Glutamatergic neuron (in vitro differentiated cells): ENCODE measurements around the gene CHRM3. TPM values are rescaled to one million over a fixed set of nuclear protein-coding genes. Genes with fewer than 3 reads are reported as not detected.
"Not testable (repeated sequence)": the region's sequence is repeated elsewhere in the genome, so short reads cannot be mapped to it uniquely, and the experiment has no call there.

Experiments used
- DNase-seq: peaks from one replicate; pipeline ENCODE4 v3.0.0; 2022
- H3K27ac Mint-ChIP-seq: one replicate; pipeline ENCODE4 v1.8.0; 2020; ENCODE audit warnings: mild to moderate bottlenecking, mixed read lengths, inconsistent platforms; ENCODE audit not compliant: unreplicated experiment
- H3K27me3 Mint-ChIP-seq: one replicate; pipeline ENCODE4 v1.8.0; 2020; ENCODE audit warnings: mild to moderate bottlenecking, moderate library complexity, mixed read lengths, inconsistent platforms; ENCODE audit not compliant: unreplicated experiment
- H3K36me3 Mint-ChIP-seq: one replicate; pipeline ENCODE4 v1.8.0; 2020; ENCODE audit warnings: mild to moderate bottlenecking, mixed read lengths, inconsistent platforms; ENCODE audit not compliant: unreplicated experiment
- H3K4me1 Mint-ChIP-seq: one replicate; pipeline ENCODE4 v1.8.0; 2020; ENCODE audit warnings: mild to moderate bottlenecking, low read depth, mixed read lengths, inconsistent platforms; ENCODE audit not compliant: unreplicated experiment
- H3K4me3 Mint-ChIP-seq: one replicate; pipeline ENCODE4 v1.8.0; 2020; ENCODE audit warnings: mild to moderate bottlenecking, mixed read lengths, inconsistent platforms; ENCODE audit not compliant: unreplicated experiment
- H3K9me3 Mint-ChIP-seq: one replicate; pipeline ENCODE4 v1.8.0; 2020; ENCODE audit warnings: mild to moderate bottlenecking, moderate library complexity, mixed read lengths, inconsistent platforms; ENCODE audit not compliant: unreplicated experiment
- total RNA-seq: library from RNA; stranded (reverse); fragmentation: NEBNext Ultra II Directional; extraction: Animal tissue kit (Norgen Biotek cat#: 25700); gene quantifications from one replicate; pipeline ENCODE4 v1.2.1, GENCODE V29; 2021; ENCODE audit not compliant: unreplicated experiment
- TF ChIP-seq, protein P1 (sequence below): fragments of 200-600 bp; sonication (generic); IDR thresholded peaks from one replicate; pipeline ENCODE4 v1.5.0; 2021; ENCODE audit not compliant: partially characterized antibody, unreplicated experiment

CHRM3 gene
- total RNA-seq, 1 donor from 2014 or later, result 1.3 TPM

DNA sequence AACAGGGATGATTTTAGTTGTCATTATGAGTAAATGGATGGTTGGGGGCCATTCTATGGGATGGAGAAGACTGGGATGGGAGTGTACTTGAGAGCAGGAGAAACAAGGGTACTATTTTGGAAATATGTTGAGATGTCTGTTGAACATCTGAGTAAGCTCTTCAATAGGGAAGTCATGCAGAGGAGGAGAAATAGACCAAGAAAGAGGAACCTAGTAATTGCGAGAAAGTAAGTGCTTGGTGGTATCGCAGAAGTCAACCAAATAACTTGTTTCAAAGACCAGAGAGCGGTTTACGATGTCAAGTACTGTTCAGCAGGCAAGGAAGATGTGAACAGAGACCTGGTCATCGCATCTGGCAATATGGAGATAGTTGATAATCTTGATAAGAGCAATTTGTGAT lies 22.4 kb upstream of the CHRM3 start:
- Mint-ChIP-seq H3K9me3 (peaks cover 2% of the 10 kb centered on the region), H3K27ac (no peak overlapping the region), H3K4me3 (no peak overlapping the region), H3K27me3 (no peaks in the 10 kb centered on the region), H3K36me3 (no peaks in the 10 kb centered on the region), H3K4me1 (no peaks in the 10 kb centered on the region)
- DNase-seq, result no peak
- TF ChIP-seq, protein P1, sequence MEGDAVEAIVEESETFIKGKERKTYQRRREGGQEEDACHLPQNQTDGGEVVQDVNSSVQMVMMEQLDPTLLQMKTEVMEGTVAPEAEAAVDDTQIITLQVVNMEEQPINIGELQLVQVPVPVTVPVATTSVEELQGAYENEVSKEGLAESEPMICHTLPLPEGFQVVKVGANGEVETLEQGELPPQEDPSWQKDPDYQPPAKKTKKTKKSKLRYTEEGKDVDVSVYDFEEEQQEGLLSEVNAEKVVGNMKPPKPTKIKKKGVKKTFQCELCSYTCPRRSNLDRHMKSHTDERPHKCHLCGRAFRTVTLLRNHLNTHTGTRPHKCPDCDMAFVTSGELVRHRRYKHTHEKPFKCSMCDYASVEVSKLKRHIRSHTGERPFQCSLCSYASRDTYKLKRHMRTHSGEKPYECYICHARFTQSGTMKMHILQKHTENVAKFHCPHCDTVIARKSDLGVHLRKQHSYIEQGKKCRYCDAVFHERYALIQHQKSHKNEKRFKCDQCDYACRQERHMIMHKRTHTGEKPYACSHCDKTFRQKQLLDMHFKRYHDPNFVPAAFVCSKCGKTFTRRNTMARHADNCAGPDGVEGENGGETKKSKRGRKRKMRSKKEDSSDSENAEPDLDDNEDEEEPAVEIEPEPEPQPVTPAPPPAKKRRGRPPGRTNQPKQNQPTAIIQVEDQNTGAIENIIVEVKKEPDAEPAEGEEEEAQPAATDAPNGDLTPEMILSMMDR, result no peak

DNA sequence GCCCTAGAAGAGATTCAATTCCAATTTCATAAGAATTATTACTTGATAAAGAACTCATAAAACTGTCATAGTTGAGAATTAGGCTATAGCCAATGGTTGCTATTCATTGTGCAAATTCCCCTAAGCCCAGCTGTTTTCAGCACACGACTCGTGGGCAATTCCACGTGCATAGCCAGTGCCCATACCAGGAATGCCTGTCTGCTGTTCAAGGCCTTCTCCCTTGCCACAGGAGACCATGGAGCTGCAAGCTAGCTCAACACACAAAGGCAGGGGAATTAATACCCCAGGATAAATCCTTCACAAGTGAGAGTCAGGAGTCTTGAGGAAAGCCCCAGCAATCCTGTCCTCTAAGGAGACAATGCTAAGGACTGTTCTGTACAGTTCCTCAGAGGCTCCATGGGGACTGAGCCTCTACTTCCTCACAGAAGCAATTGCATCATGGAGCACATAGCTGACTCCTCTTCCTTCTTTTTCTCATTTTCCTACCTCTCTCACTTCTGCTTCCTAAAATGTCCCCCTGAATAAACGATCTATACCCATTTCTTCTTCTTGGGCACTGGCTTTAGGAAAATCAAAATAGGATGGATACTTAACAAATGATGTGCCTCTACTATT lies 19.1 kb upstream of the CHRM3 start:
- Mint-ChIP-seq H3K27me3 (no peaks in the 10 kb centered on the region), H3K27ac (no peak overlapping the region), H3K4me1 (no peaks in the 10 kb centered on the region), H3K36me3 (no peaks in the 10 kb centered on the region), H3K4me3 (no peak overlapping the region), H3K9me3 (peaks cover 2% of the 10 kb centered on the region)
- DNase-seq, result no peak
- TF ChIP-seq, protein P1, result no peak

DNA sequence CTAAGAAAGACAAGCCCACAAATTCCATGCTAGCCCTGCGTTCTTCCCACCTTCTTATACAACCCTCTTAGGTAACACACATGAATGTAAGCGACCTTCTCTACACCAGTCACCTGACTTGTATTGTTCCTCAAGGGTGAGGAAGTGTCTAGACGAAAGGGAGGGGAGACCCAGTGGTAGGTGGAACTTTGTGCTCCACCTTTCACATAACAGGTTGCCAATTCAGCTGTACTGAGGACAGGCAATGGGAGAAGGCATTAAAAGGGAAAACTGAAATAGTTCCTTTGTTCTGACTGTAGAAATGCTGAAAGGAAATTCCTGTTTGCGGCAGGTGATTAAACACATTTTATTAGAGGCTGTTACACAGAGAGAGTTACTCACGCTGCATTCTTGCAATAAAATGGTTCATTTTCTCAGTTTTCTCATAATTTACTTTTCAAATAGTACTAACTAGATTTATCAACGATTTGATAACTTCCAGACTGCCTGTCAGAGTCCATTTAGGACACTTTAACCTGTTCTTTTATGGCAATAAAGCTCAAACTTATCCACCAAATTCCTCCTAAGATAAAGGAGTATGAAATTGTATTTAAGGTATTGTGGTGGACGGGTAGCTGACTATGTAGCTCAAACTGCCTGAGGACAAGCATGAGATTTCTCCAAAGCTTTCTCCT lies 17.8 kb upstream of the CHRM3 start:
- H3K4me3 Mint-ChIP-seq, result no peak overlapping the region
- H3K4me1 Mint-ChIP-seq, result no peaks in the 10 kb centered on the region
- H3K9me3 Mint-ChIP-seq, result peaks cover 2% of the 10 kb centered on the region
- no peak overlapping the region for H3K27ac Mint-ChIP-seq
- TF ChIP-seq, protein P1, result no peak
- no peaks in the 10 kb centered on the region for H3K27me3 Mint-ChIP-seq
- DNase-seq, result no peak
- H3K36me3 Mint-ChIP-seq, result no peaks in the 10 kb centered on the region

DNA sequence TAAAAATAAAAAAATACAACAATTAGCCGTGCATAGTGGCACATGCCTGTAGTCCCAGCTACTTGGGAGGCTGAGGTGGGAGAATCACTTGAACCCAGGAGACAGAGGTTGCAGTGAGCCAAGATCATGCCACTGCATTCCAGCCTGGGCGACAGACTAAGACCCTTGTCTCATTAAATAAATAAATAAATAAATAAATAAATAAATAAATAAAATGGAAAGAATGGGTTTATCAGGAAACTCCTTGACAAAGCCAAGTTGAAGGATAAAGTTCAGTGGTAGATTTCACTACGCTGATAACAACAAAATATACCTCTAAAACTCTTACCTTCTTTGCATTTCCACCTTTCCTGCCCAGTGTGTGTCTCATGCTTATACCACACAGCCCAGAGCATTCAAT lies 15.5 kb upstream of the CHRM3 start:
- not testable (repeated sequence) for H3K27ac Mint-ChIP-seq, H3K36me3 Mint-ChIP-seq, H3K4me1 Mint-ChIP-seq, DNase-seq, H3K27me3 Mint-ChIP-seq, H3K4me3 Mint-ChIP-seq, H3K9me3 Mint-ChIP-seq

DNA sequence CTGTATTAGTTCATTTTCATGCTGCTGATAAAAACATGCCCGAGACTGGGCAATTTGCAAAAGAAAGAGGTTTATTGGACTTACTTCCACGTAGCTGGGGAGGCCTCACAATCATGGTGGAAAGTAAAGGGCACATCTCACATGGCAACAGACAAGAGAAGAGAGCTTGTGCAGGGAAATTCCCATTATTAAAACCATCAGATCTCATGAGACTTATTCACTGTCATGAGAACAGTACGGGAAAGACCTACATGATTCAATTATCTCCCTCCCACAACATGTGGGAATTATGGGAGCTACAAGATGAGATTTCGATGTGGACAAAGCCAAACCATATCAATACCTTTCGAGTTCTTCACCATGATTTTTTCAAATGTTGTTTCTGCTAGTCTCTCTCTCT lies 3.7 kb upstream of the CHRM3 start:
- peaks cover 9% of the 10 kb centered on the region for H3K9me3 Mint-ChIP-seq
- TF ChIP-seq, protein P1, result no peak
- no peak overlapping the region for H3K27ac Mint-ChIP-seq
- peaks cover 2% of the 10 kb centered on the region for H3K27me3 Mint-ChIP-seq
- H3K4me1 Mint-ChIP-seq, result peaks cover 9% of the 10 kb centered on the region
- no peak overlapping the region for H3K4me3 Mint-ChIP-seq
- no peak for DNase-seq
- H3K36me3 Mint-ChIP-seq, result no peaks in the 10 kb centered on the region
